GM21619 (cell line): ENCODE data around the gene EFCAB9.

Experiments used
- ATAC-seq: cut with Tn5 transposase; IDR thresholded peaks from one replicate; pipeline ENCODE4 v1.9.1; 2021; ENCODE audit not compliant: unreplicated experiment

EFCAB9 gene

DNA sequence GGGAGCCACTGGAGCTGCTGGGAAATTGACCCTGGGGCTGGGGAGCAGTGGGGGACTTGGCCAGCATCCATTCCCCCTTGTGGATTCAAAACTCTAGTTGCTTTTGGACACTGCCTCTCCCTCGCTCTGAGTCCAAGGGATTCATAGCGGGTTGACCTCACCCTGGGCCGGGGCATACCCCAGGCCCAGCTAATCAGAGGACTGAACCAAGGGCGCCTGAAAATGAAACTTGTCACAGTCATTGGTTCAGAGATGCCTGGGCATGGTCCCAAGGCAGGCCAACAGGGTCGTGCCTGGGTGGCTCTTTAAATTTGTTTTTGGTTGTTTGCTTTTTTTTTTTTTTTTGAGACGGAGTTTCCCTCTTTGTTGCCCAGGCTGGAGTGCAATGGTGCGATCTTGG is 28.5 kb upstream of the EFCAB9 start:
- ATAC-seq: peak; percentile 56

DNA sequence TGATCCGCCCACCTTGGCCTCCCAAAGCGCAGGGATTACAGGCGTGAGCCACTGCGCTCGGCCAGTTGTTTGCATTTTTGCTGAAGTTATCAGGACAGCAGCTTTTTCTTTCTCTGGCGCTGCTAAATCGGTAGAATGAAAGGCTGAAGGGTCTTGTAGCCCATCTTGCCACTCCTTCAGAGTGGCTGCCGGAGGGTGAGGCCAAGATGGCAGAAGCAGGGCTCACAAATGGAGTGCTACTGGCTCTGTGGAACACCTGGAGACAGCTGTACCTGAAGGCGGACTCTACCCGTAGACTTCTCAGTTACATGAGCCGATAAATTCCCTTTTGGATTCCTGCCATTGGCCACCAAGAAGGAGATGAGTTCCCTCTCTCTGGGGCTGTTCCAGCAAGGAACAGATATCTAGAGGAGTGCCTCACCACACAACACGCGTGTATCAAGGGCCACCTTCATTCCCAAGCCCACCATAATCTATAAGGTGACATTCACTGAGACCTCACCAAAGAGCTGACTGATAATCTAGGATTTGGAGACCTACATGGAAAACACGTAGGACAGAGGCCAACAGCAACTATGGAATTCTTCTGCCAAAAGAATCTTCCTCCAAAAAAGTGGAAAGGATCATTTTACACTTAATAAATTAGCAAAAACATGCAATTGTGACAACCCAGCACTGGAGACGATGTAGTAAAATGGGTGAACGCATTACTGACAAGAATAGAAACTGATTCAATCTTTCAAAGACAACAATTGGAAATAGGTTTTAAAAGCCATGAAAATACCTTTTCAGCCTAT is 27.7 kb upstream of the EFCAB9 start:
- no peak for ATAC-seq

DNA sequence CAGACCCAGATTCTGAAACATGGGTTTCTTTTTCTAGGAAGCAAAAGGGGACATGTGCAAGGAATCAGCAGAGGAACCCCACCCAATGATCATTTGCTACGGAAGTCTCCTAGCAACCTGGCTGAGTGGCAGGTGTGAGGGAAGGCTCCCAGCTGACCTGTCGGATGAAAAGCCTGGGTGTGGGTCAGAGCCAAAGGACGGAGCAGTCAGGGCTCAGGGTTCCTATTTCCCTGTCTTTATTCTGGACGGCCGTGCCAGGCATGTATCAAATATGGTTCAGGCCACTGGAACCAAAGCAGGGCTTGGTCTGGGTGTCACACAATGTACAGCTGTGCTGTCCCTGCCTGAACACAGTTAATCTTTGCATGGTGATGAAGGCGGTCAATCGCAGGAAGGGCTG is 26.1 kb upstream of the EFCAB9 start:
- ATAC-seq: no peak

DNA sequence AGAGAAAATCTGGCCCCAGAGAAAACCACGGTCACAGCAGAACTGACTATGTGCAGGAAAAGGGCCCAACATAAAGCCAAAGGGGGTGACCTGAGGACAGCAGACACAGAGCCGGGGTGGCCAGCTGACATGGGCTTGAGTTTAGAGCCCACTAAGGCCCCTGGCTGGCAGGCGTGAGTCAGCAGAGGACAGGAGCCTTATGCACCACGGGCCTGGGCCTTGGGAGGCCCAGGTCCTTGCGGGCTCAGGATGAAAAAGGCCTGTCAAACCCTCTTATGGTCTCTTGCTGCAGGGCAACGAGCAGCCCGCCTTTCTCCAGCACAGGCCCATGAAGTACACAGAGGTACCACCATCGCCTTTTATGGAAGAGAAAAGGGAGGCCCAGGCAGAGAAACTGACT is 25.7 kb upstream of the EFCAB9 start:
- ATAC-seq: no peak

DNA sequence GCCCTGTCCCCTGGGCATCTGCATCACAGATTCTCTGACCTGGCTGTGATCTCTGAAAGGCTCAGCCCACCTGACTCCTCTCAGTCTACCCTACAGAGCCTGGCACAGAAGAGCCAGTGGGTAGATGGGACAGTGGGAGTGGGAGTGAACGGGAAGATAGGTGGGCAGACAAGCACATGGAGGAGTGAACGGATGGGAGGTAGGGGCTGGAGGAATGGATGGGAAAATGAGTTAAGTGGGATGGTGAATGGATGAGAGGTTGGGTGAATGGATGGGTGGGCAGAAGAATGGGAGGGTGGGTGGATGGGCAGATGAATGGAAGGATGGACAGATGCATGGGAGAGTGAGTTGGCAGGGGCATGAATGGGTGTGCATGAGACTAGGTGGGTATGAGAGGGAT is 24.8 kb upstream of the EFCAB9 start:
- ATAC-seq: no peak

DNA sequence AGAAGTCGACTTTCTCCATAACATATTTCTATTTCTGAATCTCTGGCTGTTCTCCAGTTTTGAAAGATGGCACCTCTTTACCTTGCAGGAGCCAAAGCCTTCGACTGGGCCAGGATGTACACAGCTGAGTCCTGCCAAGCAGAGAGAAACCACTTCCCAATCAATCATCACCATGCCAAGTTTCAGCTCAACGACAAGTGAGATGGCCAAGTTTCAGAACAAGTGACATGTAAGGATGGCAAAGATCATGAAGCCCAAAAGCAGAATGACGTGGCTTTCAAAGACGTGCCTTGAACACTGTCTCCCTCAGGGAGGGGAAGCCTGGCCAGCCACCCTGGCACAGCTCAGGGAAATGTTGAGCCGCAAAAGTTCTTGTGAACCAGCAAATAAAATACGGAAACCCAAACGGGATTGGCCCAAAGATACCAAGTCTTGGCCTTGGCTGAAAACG is 23.7 kb upstream of the EFCAB9 start:
- ATAC-seq: no peak

DNA sequence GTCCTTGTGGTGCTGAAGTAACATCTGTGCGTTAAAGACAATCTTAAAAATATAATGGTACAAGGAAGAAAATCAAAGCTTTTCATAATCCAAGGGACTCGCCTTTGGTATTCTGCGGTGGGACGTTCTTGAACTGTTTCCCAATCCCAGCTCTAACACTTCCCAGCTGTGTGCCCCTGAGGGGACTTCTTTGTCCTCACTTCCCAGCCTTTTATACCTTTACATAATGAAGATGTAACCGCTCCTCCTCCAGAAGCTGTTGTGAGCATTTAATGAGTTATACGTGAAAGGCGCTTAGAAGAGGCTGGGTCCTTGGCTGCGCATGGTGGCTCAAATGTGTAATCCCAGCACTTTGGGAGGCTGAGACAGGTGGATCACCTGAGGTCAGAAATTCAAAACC is 22.9 kb upstream of the EFCAB9 start:
- no peak for ATAC-seq

DNA sequence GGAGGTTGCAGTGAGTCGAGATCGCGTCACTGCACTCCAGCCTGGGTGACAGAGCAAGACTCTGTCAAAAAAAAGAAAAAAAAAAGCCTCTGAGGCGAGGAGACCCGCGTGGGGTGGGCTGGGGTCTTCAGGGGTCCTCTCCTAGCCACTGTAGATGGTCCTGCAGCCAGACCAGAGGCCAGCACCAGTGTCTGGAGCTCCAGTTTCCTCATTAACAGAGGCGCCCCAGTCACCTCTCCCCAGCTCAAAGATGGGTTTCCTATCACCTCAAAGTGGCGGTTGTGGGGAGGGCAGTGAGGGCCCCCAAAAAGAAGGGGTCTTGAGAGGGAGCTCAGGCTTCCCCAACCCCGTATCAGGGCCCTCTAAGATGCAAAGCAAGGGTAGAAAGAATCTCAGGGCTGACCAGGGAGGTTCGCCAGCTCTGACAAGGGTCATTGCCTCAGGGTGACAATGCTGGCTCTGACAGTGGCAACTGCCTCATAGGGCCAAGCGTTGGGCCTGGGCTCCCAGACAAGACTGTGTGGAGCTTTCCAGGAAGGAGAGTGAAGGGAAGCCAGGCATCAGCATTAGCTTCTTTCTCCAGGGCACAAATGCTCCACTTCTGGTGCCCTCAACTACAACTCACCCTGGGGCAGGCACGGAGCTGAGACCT is 20.9 kb upstream of the EFCAB9 start:
- ATAC-seq: no peak

DNA sequence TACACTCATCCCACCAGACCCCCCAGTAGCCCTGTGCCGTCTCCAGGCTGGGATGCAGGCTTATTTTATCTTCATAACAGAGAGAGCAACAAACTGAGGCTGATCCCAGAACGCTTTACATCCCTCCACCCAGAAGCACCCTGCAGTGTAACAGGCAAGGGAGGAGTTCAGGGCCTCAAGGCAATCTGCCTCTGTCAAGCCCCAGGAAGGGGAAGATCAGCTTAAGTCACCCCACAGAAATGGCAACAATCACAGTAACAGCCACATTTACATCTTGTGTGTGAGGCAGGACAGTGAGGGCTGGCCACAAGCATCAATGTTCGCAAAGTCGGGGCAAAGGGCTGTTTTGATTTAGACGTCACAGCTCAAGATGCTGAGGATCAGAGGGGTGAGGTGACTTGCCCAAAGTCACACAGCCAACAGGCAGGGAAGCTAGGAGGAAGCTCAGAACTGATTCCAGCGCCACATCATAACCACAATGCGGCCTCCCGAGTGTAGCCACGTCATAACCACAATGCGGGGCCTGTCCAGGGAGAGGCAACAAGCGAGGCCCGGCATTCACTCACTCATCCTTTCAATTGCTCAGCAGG is 20.3 kb upstream of the EFCAB9 start:
- no peak for ATAC-seq

DNA sequence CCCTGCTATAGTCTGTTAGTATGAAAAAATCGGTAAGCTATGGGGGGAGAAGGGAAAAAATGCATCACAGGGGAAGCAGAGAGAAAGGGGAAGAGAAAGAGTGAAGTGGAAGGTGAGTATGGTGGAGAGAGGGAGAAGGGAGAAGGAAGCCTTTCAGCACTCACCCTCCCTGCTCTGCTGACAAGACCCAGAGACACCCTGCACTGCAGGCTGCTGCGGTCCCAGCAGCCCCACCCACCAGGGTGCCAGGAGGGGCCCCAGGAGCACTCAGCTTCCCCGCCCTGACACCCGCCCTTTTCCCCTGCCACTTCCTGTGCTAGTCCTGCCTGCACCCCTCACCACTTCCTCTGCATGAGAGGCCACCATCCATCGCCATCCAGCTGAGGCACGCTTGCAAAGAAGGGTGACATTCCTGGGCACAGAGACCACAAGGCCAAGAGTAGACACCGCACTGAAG is 18.7 kb upstream of the EFCAB9 start:
- peak; percentile 50 for ATAC-seq

DNA sequence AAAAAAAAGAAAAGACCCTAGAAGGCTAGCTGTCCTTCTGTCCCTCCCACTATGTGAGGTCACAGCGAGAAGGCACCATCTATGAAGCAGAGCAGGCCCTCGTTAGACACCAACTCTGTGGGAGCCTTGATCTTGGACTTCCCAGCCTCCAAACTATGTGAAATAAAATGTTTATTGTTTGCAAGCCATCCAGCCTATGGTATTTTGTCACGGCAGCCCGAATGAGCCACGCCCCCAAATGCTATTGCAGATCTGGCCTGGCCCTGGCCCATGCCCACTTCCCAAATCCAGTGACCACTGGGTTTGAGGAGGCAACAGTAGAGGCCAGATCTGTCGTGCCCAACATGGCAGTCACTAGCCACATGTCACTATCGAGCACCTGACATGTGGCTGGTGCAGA is 16.8 kb upstream of the EFCAB9 start:
- no peak for ATAC-seq

DNA sequence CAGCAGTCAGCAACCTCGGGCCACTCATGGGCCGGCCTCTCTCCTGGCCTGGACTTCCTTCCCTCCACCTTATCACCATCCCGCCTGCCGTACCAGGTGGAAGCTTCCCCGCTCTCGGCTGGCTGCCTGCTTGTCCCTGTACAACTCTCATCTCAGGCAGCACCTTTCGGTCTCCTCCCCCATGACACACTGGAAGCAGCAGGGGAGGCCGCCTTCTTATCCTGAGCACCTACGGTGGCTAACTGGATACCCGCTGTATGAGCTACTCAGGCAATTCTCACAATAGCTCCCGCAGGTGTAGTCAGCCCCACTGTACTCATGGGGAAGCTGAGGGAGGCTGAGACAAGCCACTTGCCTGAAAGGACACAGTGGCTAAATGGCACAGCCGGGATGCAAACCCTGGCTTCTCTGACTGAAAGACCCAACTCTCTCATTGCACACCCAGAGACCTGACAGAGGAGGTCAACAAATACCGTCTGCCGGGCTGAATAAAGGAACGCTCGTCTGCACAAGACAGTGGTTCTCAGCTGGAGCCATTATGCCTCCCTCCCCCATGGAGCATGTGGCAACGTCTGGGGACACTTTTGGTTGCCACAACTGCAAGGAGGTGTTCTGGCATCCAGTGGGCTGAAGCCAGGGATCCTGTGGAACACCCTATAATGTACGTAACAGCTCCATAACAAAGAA is 15.5 kb upstream of the EFCAB9 start:
- no peak for ATAC-seq

DNA sequence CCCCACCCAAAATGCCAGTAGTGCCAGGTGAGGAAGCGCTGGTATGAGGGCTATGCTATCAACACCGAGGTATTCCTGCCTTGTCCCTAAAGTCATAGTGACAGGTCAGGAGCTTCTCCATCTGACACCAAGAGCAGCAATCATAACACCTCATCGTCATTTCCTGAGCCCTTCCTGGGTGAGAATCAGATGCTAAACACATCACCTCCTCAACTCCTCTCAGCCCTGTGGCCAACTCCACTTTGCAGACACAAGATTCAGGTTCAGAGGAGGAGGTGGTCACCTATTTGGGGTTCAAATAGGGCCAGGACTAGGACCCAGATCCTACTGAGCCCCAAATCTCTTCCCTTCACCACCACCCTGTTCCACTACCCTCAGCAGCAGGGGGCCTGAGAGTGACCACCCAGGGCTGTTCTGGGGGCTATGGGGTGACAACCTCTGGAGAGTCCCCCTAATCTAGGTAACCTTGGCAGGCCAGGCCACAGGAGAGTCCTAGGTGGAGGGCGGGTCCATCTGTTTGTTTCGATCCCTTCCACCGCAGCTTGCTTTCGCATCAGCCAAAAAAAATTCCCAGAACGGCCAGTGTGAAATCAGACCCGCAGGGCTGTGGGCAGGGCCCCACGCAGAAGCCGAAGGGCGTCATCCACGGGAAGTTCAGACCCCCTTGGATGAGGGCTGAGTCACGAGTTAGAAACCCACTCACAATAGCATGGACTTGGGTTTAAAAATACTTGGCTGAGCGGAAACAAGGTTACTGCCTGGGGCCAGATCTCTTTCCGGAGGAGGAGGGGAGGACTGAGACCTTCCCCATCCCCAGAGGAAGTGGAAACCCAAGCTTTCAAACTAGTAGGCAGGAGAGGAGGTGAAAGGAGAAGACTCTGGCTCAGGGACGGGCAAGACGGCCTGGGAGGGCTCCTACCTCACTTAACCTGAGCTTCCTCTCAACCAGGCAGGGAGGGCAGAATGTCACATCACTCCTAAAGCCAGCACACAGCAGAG is 14.7 kb upstream of the EFCAB9 start:
- peak; percentile 39 for ATAC-seq

DNA sequence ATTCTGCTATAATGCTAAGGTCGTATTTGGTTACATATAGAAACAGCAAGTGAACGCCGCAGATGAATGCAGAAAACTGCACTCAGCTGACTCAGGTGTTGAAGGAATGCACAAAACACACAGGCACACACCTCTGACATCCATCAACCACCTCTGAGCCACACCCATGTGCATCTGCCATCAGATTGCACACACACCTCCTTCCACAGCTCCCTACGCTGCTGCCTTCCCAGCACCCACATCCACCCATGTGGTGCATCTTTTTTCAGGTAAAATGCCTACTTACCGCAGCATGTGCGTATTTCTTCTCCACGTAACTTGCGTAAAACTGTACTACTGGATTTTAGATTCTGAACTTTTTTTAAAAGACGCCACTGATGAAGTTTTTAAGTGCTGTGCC is 13.0 kb upstream of the EFCAB9 start:
- ATAC-seq: no peak

DNA sequence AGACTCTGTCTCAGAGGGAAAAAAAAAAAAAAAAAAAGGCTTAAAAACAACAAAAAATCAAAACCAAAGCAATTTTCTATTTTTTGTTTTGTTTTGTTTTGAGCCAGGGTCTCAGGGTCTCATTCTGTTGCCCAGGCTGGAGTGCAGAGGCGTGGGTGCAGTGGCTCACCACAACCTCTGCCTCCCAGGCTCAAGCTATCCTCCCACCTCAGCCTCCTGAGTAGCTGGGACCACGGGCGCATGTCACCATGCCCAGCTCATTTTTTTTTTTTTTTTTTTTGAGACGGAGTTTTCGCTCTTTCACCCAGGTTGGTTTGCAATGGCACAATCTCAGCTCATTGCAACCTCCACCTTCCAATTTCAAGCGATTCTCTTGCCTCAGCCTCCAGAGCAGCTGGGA is 11.7 kb upstream of the EFCAB9 start:
- ATAC-seq: no peak

DNA sequence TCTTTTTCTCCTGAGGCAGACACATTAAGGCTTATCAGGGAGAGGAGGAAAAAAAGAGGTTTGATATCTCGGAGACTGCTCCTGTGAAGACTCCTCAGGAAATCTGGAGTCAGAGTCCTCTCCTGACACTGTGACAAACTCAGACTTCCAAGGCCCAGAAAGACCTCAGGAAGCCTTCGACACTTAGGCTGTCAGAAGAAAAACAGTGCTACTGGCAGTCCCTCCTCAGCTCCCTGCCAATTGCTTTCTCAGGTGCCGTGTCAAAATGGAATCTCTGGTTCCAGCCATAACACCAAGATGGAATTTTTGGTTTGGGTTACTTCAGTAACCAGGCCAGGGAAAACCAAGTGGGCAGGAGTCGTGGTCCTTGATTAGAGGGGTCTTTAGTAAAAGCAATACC is 10.1 kb upstream of the EFCAB9 start:
- no peak for ATAC-seq

DNA sequence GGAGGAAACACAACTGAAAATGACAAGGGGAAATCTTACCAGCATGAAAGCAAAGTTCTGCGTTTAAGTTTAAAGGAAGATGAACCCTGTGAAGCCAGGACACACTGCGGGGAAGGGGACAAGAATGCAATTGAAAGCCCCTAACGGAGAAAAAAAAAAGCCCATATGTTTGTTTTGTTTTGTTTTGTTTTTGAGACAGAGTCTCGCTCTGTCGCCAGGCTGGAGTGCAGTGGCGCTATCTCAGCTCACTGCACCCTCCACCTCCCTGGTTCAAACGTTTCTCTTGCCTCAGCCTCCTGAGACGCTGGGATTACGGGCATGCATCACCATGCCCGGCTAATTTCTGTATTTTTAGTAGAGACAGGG is 8.9 kb upstream of the EFCAB9 start:
- ATAC-seq: no peak

DNA sequence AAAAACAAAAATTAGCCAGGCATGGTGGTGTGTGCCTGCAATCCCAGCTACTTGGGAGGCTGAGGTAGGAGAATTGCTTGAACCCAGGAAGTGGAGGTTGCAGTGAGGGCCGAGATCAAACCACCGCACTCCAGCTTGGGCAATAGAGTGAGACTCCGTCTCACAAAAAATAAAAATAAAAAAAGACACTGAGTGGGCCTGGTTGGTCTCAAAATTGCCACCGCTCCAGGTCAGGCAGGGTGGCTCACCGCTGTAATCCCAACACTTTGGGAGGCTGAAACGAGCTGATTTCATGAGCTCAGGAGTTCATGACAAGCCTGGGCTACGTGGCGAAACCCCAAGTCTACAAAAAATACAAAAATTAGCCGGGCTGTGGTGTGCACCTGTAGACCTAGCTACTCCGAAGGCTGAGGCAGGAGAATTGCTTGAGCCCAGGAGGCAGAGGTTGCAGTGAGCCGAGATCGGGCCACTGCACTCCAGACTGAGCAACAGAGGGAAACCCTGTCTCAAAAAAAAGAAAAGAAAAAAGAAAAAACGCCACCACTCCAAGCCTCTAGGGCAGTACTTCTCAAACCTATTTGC is 7.8 kb upstream of the EFCAB9 start:
- no peak for ATAC-seq

DNA sequence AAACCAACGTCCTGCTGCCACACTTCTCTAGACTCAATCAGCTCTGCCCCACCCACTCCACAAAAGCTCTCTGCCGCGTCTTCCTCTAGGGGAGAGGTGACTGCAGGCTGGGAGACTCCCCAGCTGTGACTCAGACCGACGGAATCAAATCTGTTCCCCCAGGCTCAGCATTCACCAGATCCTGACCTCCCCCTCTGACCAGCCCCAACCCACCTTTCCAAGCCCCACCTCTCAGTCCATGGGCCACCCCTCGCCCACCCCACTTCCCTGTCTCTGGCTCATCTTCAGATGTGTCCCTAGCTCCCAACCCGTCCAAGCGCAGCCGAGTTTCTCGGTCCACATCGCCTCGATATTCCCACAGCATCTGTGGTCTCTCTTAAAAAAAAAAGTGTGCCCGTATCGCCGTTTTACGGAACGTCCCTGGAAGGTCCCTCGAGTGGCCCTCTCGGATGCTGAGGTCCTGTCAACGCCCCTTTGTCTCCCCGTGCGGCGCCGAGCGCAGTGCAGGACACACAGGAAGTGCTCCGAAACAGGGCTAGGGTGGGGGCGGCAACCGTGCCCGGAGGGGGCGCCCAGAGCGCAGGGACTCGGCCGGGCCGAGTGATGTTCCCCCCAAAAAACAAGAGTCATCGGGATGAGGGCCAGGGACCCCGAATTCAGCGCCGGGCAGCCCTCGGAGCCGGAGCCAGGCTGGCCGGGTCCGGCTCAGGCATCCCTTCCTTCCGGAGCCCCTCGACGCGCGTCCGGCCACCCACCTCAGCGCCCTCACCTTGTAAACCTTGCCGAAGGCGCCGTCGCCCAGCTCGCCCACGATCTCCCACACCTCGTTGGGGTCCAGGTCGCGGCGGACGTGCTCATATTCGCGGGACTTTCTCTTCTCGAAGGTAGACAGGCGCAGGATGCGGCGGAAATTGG is 6.6 kb upstream of the EFCAB9 start:
- peak; percentile 29 for ATAC-seq
